Measurements from ENCODE around the gene PSME3. TPM values are rescaled to one million over a fixed set of nuclear protein-coding genes. Genes with fewer than 3 reads are reported as not detected.

Gene PSME3
- total RNA-seq, 1 donor from 2014 or later: 70.0 TPM

GRCh38 chr17:42833767-42834422, 698 bp downstream of the PSME3 start:
- peaks cover 21% of the 10 kb centered on the region for H3K4me1 ChIP-seq
- TF ChIP-seq POLR2AphosphoS5 (IDR thresholded peaks at IDR 0.05; ENCODE audit: insufficient read depth in 1 of 2, low read depth in 1 of 2) (no peak), CTCF (IDR thresholded peaks at IDR 0.05) (no peak), POLR2A (IDR thresholded peaks at IDR 0.05) (no peak)
- no peaks in the 10 kb centered on the region for H3K9me3 ChIP-seq
- H3K27me3 ChIP-seq: no peaks in the 10 kb centered on the region
- intact Hi-C loops (cut with DNase I): no loop called here
- DNase-seq (ENCODE audit: extremely low spot score in 2 of 2): no peak
- peak overlapping the region; percentile 90 to 98 for H3K4me3 ChIP-seq
- peak overlapping the region; percentile 88 for H3K27ac ChIP-seq
- peaks cover 0 to 33% of the 10 kb centered on the region in 2 donors for H3K36me3 ChIP-seq

GRCh38 chr17:42835732-42836131, 2.5 kb downstream of the PSME3 start:
- TF ChIP-seq CTCF (IDR thresholded peaks at IDR 0.05) (no peak), POLR2AphosphoS5 (IDR thresholded peaks at IDR 0.05; ENCODE audit: insufficient read depth in 1 of 2, low read depth in 1 of 2) (no peak), POLR2A (IDR thresholded peaks at IDR 0.05) (no peak)
- Histone ChIP-seq H3K27me3 (no peaks in the 10 kb centered on the region), H3K4me1 (peaks cover 21% of the 10 kb centered on the region), H3K36me3 (peaks cover 0 to 52% of the 10 kb centered on the region in 2 donors), H3K4me3 (no peak overlapping the region), H3K27ac (no peak overlapping the region), H3K9me3 (no peaks in the 10 kb centered on the region)
- no peak for DNase-seq (ENCODE audit: extremely low spot score in 2 of 2)
- intact Hi-C loops (cut with DNase I): no loop called here

GRCh38 chr17:42841975-42842685, 8.9 kb downstream of the PSME3 start:
- Histone ChIP-seq H3K4me1 (peaks cover 7% of the 10 kb centered on the region), H3K9me3 (no peaks in the 10 kb centered on the region), H3K27me3 (no peaks in the 10 kb centered on the region), H3K36me3 (peaks cover 0 to 71% of the 10 kb centered on the region in 2 donors), H3K27ac (no peak overlapping the region), H3K4me3 (no peak overlapping the region)
- intact Hi-C loops (cut with DNase I): no loop called here
- TF ChIP-seq POLR2A (IDR thresholded peaks at IDR 0.05) (no peak), POLR2AphosphoS5 (IDR thresholded peaks at IDR 0.05; ENCODE audit: insufficient read depth in 1 of 2, low read depth in 1 of 2) (no peak), CTCF (IDR thresholded peaks at IDR 0.05) (no peak)
- no peak for DNase-seq (ENCODE audit: extremely low spot score in 2 of 2)

- Histone ChIP-seq H3K27ac (no peak overlapping the region), H3K36me3 (peaks cover 0 to 58% of the 10 kb centered on the region in 2 donors), H3K27me3 (no peaks in the 10 kb centered on the region), H3K4me3 (no peak overlapping the region), H3K9me3 (no peaks in the 10 kb centered on the region), H3K4me1 (peaks cover 7% of the 10 kb centered on the region)
- intact Hi-C loops (cut with DNase I): no loop called here
- no peak for DNase-seq (ENCODE audit: extremely low spot score in 2 of 2)
- no peak for TF ChIP-seq POLR2A (IDR thresholded peaks at IDR 0.05)
- peak; percentile 68 to 81 (median 70) for TF ChIP-seq CTCF (IDR thresholded peaks at IDR 0.05)
- peak in 1 of 2 donors; percentile 14 for TF ChIP-seq POLR2AphosphoS5 (IDR thresholded peaks at IDR 0.05; ENCODE audit: insufficient read depth in 1 of 2, low read depth in 1 of 2)
These were observed 10.2 kb downstream of the PSME3 start for GRCh38 chr17:42843358-42843934.

All from vagina (tissue), 2 donors.